Ammon's horn (tissue), 1 donor: ENCODE results near the gene RAB6B.
A peak's percentile ranks its signal among the peaks of the same experiment; 100 is the strongest.
"Not testable (repeated sequence)": the region's sequence is repeated elsewhere in the genome, so short reads cannot be mapped to it uniquely, and the experiment has no call there.

Experiments
- DNase-seq: peaks from one replicate; pipeline ENCODE4 v3.0.0-alpha.2; 2016; ENCODE audit warnings: low spot score

RAB6B gene

DNA sequence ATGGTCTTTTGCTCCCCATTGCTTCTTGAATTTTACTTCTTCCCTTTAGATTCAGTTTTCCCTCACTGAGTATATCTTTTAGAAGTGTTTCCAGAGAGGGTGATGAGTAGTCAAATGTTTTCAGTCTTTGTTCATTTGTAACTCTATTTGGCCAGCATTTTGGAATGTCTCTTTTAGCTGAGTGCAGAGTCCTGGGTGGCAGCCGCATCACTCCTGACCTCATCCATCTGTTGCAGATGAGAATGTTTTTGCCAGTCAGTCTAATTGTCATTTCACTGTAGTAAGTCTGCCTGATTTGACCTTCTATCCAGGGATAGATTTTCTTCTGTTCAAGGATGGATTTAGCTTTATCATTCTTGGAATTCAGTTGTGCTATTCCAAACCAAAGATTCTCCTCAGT, 82.8 kb downstream of the RAB6B start:
- no peak for DNase-seq

DNA sequence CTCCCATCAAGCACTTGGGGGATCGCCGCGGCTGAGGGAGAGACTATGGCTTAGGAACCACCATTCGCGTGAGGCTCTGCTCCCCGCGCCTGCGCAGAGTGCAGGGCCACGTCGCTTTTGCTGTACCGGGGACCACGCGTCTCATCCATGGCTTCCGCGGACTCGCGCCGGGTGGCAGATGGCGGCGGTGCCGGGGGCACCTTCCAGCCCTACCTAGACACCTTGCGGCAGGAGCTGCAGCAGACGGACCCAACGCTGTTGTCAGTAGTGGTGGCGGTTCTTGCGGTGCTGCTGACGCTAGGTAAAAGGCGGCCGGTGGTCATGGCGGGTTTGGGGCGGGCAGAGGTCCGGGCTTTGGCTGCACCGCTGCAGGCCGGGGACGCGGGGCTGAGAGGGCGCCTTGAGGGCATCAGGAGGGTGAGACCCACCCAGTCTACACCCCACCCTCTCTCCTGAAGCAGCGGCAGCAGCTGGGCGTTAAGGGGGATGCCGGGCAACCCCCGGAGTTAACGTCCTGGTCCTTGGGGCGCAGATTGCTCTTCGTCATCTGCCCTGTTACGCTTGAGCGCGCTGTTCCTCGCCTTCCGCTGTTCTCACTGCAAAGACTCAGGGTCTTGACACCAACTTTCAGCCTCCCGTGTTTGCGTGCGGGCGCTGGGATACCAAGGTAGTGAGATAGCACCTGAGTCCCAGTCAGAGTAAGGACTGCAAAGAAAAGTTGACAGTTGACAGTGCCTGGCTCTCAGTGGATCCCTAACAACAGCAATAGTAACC, 89.8 kb downstream of the RAB6B start, which contains the start of gene SRPRB:
Gene SRPRB, plus strand, starts transcription at position 114 of the 774 bp plus-strand sequence. Its CDS starts 34 bp downstream, at position 148.
- peak; percentile 98 for DNase-seq

DNA sequence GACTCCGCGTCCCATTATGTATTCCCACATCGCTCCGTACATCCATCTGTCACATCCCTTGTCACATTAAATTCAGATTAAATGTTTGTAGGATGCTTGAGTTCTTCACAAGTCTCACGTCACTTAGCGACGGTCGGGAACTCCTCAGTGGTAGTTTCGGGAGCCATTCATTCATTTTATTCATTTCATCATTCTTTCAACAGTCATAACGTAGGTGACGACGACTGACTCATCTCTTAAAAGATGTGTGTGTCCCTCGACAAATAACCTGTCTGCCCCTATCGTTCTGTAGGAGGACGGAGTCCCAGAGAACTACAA, 90.3 kb downstream of the RAB6B start:
- no peak for DNase-seq

DNA sequence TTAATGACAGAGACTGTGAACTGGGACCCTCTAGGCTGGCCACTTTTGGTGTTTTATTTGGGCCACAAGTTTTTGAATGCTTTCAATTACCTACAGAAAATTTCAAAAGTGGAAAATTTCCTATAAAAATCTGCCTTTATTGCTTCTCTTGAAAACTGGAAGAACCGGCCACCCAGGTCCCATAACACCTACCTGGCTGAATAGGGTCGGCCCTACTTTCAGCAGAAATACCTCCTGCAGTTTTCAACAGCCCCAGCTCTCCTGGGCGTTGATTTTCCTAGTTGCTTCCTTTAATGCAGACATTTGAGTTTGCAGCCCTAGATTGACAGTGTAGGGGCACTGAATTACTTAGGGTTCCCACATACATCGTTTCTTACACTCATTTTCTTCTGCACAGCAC, 90.8 kb downstream of the RAB6B start:
- DNase-seq: no peak

DNA sequence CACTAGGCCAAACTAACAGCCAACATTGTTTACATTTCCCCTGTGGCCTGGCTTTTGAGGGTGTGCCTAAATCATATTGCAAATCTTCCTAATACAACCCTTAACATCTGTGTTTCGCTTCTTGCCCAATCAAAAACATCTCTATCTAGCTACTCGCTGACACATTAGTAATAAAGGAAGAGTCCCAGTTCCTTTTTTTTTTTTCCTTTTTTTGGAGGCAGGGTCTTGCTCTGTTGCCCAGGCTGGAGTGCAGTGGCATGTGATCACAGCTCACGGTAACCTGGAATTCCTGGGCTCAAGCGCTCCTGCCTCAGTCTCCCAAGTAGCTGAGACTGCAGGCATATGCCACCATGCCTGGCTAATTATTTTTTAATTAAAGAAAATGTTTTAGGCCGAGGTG, 92.2 kb downstream of the RAB6B start:
- DNase-seq: no peak

DNA sequence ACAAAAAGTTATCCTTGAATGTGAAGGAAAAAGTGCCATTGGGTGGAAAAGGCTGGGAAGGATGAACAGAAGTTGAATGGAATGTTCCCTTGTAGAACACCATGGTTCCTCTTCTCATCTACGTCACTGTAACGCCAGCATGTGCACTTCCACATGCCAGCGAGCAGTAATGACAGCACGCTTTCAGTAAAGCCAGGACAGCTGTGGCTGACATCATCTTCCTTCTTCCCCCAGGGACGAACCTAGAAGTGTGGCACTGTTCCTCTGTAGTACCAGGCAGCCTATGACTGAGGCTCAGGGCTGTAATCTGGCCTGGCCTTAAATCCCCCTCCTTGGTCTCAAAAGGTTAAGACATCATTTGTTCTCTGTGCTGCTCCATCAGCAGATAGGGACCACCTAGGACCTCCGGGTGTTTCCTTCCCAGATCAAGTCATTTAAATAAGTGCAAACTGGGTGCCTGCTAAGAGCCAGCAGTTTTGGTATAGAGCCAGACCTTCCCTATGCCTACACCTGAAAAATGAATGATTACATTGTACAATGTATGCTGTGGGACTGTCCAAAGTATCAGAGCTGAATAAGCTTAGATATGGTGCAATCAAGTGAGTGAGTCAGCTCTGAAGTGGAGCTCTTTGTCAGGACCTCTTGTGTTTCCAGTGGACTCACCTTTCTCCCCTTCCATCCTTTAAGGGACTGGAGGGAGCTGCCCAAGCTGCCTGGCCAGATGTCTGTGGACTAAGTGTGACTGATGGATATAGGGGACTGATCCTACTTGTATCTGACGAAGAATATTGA, 95.7 kb downstream of the RAB6B start:
- no peak for DNase-seq

DNA sequence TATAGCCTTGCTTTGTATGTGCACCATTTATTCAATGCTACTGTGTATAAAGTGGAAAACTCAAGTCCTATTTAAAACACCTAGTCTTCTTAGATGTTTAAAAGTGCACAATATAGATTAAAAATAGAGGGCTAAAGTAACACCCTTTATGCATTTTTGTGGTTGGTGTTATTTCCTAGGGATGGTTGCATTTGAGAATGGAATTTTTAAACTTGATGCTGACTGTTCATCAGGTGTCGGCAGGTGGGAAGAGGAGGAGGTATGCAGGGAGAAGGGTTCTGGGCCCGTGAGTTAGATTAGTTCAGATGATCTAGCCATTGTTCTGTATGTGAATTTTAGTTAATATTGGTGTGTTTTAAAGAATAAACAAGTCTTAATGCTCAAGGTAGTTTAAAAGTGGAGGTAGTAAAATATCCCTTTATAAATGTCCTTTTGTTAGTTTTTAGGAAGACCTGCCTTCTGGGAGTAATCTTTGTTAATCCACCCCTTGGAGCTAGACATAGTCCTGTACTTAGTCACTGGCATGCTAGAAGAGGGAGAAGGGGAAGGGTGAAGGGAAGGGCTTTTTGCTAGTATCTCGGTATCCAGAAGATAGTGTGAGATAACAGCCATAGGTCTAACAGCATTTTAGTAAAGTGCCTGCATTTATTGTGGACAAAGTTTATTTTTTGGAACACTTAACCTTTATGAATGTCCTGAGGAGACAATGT, 98.1 kb downstream of the RAB6B start:
- no peak for DNase-seq

DNA sequence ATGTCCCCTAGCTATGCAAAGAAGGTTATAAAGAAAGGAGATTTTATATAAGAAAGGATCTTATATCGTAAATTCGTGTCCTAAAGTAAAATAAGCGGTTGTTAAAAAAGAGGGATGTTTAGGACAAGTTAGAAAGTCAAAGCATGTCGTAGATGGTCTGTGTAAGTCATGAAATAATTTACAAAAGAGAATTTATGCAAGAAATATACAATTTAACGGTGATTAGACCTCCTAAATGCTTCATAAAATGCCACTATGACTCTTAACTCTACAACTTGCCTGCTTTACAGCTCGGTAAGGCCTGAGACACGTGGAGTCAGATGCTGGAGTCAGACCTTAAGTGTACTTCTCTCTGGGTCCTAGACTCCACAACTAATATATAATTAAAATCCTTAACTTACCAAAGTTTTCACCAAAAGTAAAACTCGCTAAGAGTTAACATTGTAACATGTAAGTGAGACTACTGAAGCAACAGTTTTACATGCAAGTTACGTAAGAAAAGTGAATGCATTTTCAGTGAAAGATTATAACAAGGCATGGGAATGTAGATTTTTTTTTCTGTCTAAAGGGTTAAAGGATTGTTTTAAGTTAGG, 103.4 kb downstream of the RAB6B start:
- DNase-seq: no peak

DNA sequence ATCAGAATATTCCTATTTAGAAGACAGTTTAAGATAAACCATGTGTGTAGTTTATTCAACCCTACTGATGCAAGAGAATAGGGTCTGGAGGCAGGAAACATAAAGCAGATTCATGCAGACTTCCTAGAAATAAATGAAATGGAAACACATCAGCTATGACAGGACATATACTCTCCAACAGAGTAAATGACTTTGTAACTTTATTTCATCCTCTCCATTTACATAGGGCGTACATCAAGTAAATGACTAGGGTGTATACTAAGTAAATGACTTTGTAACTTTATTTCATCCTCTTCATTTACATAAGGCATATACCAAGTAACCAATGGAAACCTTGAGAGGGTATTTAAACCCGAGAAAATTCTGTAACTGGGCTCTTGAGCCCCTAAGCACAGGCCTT, 107.7 kb downstream of the RAB6B start:
- no peak for DNase-seq

DNA sequence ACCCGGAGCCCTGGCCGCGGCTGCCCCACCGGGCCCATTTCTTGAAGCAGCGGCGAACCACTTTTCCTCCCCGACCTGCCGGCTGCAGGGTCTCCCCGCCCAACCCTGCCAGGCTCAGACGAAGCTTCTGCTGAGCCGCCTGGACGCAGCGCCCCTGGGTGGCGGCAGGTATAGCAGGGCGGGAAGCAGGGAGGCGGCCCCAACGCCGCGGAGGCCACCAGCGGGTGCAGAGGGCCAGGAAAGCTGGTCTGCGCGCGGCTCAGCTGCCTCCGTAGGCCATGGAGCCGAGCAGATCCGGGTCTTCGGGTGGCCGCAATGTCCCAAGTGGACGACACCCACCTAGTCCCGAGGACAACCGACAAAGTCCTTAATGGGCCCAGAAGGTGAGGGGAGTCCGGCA, 111.9 kb downstream of the RAB6B start:
- DNase-seq: no peak

DNA sequence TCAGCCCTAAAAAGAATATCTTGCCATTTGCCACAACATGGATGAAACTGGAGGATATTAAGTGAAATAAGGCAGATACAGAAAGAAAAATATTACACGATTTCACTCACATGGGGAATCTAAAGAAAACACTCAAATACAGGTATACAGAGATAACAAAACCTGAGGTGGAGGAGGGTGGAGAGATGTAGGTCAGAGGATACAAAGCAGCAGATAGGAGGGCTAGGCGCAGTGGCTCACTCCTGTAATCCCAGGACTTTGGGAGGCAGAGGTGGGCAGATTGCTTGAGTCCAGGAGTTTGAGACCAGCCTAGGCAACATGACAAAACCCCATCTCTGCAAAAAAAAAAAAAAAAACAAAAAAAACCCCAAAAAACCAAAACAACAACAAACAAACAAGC, 113.2 kb downstream of the RAB6B start:
- DNase-seq: no peak

DNA sequence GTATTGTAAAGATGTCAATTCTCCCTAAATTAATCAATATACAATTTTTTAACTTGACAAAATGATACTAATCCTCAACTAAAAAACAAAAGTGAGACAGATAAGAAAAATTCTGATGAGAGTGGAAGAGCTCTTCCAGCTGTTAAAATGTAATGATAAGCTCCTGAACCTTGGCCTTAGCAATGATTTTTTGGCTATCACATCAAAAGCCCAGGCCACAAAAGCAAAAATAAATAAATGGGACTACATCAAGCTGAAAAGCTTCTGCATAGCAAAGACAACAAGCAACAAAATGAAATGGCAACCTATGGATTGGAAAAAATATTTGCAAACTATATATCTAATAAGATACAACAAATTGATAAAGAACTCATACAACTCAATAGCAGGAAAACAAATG, 114.1 kb downstream of the RAB6B start:
- DNase-seq: no peak

DNA sequence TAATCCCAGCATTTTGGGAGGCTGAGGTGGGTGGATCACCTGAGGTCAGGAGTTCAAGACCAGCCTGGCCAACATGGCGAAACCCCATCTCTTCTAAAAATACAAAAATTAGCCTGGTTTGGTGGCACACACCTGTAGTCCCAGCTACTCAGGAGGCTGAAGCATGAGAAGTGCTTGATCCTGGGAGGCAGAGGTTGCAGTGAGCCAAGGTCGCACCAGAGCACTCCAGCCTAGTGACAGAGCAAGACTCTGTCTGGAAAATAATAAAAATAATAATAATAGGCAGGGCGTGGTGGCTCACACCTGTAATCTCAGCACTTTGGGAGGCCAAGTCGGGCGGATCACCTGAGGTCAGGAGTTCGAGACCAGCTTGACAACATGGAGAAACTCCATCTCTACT, 114.9 kb downstream of the RAB6B start:
- DNase-seq: not testable (repeated sequence)

DNA sequence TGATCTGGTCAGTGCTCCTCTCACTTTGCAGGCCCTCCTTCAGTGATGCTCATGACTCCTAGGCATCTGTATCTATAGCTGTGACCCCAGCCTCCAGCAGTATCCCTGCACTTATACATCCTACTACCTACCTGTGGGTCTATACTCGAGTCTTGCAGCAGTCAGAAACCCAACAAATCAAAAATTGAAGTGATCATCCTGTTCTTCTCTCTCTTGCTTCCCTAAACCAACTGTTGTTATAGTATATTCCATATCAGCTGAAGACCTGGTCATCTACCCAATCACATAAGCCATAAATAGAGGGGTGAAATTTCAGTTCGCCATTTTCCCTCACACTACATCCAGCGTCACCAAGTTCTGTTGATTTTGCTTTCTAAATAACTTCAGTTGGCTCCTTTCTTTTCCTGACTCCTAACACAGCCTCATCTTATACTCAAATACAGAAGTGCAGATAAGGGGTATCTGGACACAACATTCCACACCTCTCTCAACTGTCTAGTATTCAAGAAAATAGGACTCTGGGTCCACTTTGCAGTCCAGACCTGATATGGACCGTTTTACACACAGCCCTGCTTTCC, 116.0 kb downstream of the RAB6B start:
- DNase-seq: no peak

DNA sequence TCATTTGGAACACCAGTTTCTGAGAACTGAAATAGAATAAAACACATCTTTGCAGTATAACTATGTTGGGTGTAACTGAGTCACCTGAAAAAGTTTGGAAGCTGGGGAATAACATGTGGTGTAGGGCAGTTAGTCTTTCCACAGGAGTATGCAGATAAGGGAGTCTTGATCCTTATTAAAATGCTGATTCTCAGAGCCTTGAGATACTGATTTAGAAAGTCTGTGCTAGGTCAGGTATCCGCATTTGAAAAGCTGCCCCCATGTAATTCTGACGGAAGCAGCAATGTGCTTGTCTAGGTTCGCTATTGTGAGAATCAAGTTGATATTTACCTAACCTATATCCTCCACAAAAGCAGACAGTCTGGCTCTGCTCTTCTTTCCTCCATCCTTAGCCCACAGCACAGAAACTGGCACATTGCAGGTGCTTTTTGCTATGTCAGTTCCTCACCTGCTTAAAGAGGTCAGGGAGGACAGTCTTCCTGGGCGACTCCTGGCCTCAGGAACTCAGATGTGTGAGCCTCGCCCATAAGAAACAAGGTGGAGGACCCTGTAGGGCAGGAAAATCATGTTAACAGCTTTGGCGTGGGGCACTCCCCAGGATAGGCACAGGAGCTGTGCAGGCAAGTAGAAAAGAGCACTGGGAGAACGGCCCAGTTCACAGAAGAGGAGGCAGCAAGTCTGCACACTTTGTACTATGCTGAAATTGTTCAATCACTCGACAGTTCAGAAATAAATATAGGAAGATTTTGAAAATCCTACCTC, 117.7 kb downstream of the RAB6B start:
- DNase-seq: no peak

DNA sequence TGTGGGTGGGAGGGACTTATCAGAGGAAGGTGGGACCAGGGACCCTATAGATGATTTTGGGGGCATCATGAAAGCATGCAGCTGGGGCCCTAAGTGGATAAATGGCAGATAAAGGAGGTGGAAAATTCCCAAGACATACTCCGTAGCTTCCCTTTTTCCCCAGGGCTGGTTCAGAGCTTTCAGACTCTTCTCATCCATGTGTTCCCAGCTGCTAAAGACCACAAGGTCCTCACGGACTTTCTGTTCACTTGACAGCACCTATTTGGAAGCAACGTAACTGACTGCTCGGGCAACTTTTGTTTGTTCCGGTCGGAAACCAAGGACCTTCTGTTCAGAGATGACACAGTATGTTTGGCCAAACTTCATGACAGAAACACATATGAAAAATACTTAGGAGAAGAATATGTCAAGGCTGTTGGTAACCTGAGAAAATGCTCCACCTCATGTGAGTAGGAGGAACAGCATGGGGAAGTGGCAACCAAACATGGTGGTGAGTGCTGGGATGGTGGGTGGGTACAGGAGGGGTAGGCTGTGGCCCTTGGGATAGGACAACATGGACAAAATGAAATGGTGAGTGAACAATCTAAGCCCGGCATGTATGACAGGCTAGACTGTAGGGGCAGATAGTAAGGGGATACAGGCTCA, 118.8 kb downstream of the RAB6B start:
- DNase-seq: no peak

DNA sequence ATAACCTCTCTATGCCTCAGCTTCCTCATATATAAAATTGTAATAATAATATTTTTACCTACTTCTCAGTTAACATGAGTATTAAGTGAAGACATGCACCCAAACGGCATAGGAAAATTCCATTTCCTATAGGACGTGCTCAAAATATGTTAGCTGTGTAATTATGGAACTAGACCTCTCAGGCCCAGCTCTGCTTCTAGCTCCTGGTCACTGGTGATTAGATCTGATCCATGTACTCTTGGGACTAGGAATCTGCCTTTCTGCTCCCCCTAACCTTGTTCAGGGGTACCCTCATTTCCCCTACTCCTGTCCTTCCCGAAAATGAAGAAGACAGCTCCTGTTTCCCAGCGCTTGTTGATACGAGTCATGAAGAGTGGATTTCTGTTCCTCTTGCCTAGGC, 119.8 kb downstream of the RAB6B start:
- no peak for DNase-seq

DNA sequence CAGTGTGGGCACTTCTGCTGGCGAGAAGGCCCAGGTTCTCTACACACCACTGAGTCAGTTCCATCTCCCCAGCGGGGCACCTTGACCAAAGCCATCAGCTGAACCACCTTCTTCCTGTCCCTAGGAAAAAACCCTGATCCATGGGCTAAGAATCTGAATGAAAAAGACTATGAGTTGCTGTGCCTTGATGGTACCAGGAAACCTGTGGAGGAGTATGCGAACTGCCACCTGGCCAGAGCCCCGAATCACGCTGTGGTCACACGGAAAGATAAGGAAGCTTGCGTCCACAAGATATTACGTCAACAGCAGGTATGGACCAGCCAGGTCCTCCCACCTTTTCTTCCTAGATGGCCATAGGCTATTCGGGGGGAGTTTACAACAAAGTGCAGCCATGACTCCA, 120.4 kb downstream of the RAB6B start:
- no peak for DNase-seq
